HCT116 (cell line): ENCODE measurements around the gene DOCK2. TPM values are rescaled to one million over a fixed set of nuclear protein-coding genes. Genes with fewer than 3 reads are reported as not detected.

Source experiments
- ATAC-seq: fragments of 200-7000 bp; cut with Tn5 transposase; 2 replicates; pipeline ENCODE4 v1.9.1; 2020; ENCODE audit warnings: mild to moderate bottlenecking, moderate library complexity
- BruUV-seq: library from RNA; stranded (reverse); fragments of 400-500 nt; replicated peaks from 2 replicates; lab custom pipeline; 2021; lab: Mats Ljungman, UMichigan
- CTCF ChIA-PET: fragments of 300-600 bp; sonication (Branson Sonifier 250); formaldehyde crosslinking; loops from one replicate; lab custom pipeline; 2021; ENCODE audit warnings: antibody characterized with exemption; lab: Charles Lee
- POLR2A ChIA-PET: fragments of 300-600, 350-600 bp; sonication (Branson Sonifier 250); formaldehyde crosslinking; loops from one replicate; lab custom pipeline; 2021; ENCODE audit warnings: antibody characterized with exemption; lab: Charles Lee
- RAD21 ChIA-PET, 2 experiments: fragments of 300-600 bp; sonication (Branson Sonifier 250); formaldehyde crosslinking; loops; one replicate each; lab custom pipeline; 2023; ENCODE audit warnings: low total read pairs in 2 of 2; ENCODE audit not compliant: uncharacterized antibody in 2 of 2, unreplicated experiment in 2 of 2, low non-redundant PET in 1 of 2; lab: Charles Lee
- DNase-seq: peaks from one replicate; pipeline ENCODE4 v3.0.0-alpha.2; 2010; ENCODE audit warnings: low read depth, low spot score
- H2AFZ ChIP-seq: fragments of 200-600 bp; shearing (Covaris generic), sonication (generic); 2 replicates; pipeline ENCODE4 v1.6.1; 2017; ENCODE audit warnings: low read depth, mixed run types, mixed read lengths, antibody characterized with exemption, low read length; ENCODE audit not compliant: poor library complexity, severe bottlenecking
- H3K27ac ChIP-seq: 2 replicates; pipeline ENCODE4 v1.5.1; 2012; ENCODE audit warnings: low read depth, low read length
- H3K27me3 ChIP-seq: fragments of 200-600 bp; sonication (generic); 2 replicates; pipeline ENCODE4 v1.6.1; 2016; ENCODE audit warnings: mixed run types, low read length, mixed read lengths; ENCODE audit not compliant: insufficient read depth
- H3K36me3 ChIP-seq, 2 experiments: fragments of 200-500 bp in 1 of 2; fragments of 200-600 bp in 1 of 2; sonication (Bioruptor generic) in 1 of 2; sonication (generic) in 1 of 2; 2 replicates each; pipeline versions ENCODE4 v1.5.1 to v1.6.1; 2014 to 2016; ENCODE audit warnings: low read length in 2 of 2, inconsistent platforms in 1 of 2, mixed read lengths in 1 of 2, mixed run types in 1 of 2; ENCODE audit not compliant: insufficient read depth in 2 of 2, control insufficient read depth in 1 of 2
- H3K4me1 ChIP-seq, 2 experiments: fragments of 200-600 bp in 1 of 2; sonication (generic) in 1 of 2; 2 replicates each; pipeline versions ENCODE4 v1.5.1 to v1.6.1; 2012 to 2017; ENCODE audit warnings: low read length in 2 of 2, inconsistent platforms in 1 of 2, mild to moderate bottlenecking in 1 of 2, mixed read lengths in 1 of 2, mixed run types in 1 of 2, moderate library complexity in 1 of 2; ENCODE audit not compliant: insufficient read depth in 2 of 2, control insufficient read depth in 1 of 2
- H3K4me2 ChIP-seq: fragments of 200-600 bp; sonication (generic); 2 replicates; pipeline ENCODE4 v1.6.1; 2017; ENCODE audit warnings: mixed run types, low read length, mixed read lengths
- H3K4me3 ChIP-seq, 2 experiments: fragments of 200-600 bp in 1 of 2; sonication (generic) in 1 of 2; replicated peaks in 1 of 2; 2 replicates each; pipeline ENCODE4 v1.5.1; 2011 to 2016; ENCODE audit warnings: low read length in 2 of 2, control low read depth in 1 of 2, low read depth in 1 of 2, mild to moderate bottlenecking in 1 of 2, mixed read lengths in 1 of 2, mixed run types in 1 of 2
- H3K79me2 ChIP-seq: fragments of 200-600 bp; sonication (generic); 2 replicates; pipeline ENCODE4 v1.6.1; 2017; ENCODE audit warnings: mild to moderate bottlenecking, mixed run types, low read length, moderate library complexity, mixed read lengths; ENCODE audit not compliant: insufficient read depth
- H3K9ac ChIP-seq: fragments of 200-600 bp; sonication (generic); 2 replicates; pipeline ENCODE4 v1.6.1; 2016; ENCODE audit warnings: low read length, mixed read lengths
- H3K9me2 ChIP-seq: fragments of 200-600 bp; sonication (generic), shearing (Covaris generic); 2 replicates; pipeline ENCODE4 v1.6.1; 2017; ENCODE audit warnings: mixed run types, mild to moderate bottlenecking, moderate library complexity; ENCODE audit not compliant: insufficient read depth
- H3K9me3 ChIP-seq, 2 experiments: fragments of 200-500 bp in 1 of 2; fragments of 200-600 bp in 1 of 2; sonication (Bioruptor generic) in 1 of 2; sonication (generic) in 1 of 2; 2 replicates each; pipeline ENCODE4 v1.6.1; 2014 to 2017; ENCODE audit warnings: low read length in 2 of 2, mixed read lengths in 2 of 2, inconsistent platforms in 1 of 2, low read depth in 1 of 2, mild to moderate bottlenecking in 1 of 2, mixed run types in 1 of 2, moderate library complexity in 1 of 2; ENCODE audit not compliant: control insufficient read depth in 1 of 2, insufficient read depth in 1 of 2
- H4K20me1 ChIP-seq: fragments of 200-600 bp; sonication (generic), shearing (Covaris generic); 2 replicates; pipeline ENCODE4 v1.6.1; 2017; ENCODE audit warnings: mixed run types, mild to moderate bottlenecking, moderate library complexity; ENCODE audit not compliant: insufficient read depth
- CBX3 ChIP-seq: IDR thresholded peaks from 2 replicates; pipeline ENCODE4 v1.6.1; 2012; ENCODE audit warnings: low read depth
- CEBPB ChIP-seq: IDR thresholded peaks from 2 replicates; pipeline ENCODE4 v1.6.1; 2012; ENCODE audit warnings: low read depth
- EGR1 ChIP-seq: IDR thresholded peaks from 2 replicates; pipeline ENCODE4 v1.6.1; 2012; ENCODE audit warnings: low read depth
- ELF1 ChIP-seq: IDR thresholded peaks from 2 replicates; pipeline ENCODE4 v1.6.1; 2012; ENCODE audit warnings: low read depth, borderline replicate concordance
- EZH2 ChIP-seq: fragments of 200-600 bp; sonication (generic); IDR thresholded peaks from 2 replicates; pipeline ENCODE4 v1.6.1; 2017; ENCODE audit warnings: antibody characterized with exemption, mixed run types
- JUND ChIP-seq: IDR thresholded peaks from 2 replicates; pipeline ENCODE4 v1.6.1; 2012
- MAX ChIP-seq: IDR thresholded peaks from 2 replicates; pipeline ENCODE4 v1.6.1; 2012
- POLR2A ChIP-seq: IDR thresholded peaks from 2 replicates; pipeline ENCODE4 v1.7.0; 2011; ENCODE audit warnings: borderline replicate concordance; ENCODE audit not compliant: insufficient read depth, insufficient read length; ENCODE audit errors: extremely low read depth
- SIN3A ChIP-seq: IDR thresholded peaks from 2 replicates; pipeline ENCODE4 v1.6.1; 2012; ENCODE audit warnings: low read depth
- SP1 ChIP-seq: IDR thresholded peaks from 2 replicates; pipeline ENCODE4 v1.6.1; 2012; ENCODE audit warnings: low read depth
- SRF ChIP-seq: IDR thresholded peaks from 2 replicates; pipeline ENCODE4 v1.6.1; 2012; ENCODE audit warnings: low read depth
- YY1 ChIP-seq: IDR thresholded peaks from 2 replicates; pipeline ENCODE4 v1.6.1; 2011; ENCODE audit warnings: low read length, low read depth, moderate library complexity, mild to moderate bottlenecking; ENCODE audit not compliant: insufficient replicate concordance; ENCODE audit errors: extremely low read depth
- ZFX ChIP-seq: fragments of 450-650 bp; IDR thresholded peaks from 2 replicates; pipeline ENCODE4 v1.6.1; 2017
- ZNF274 ChIP-seq: fragments of 200-500 bp; sonication (Bioruptor generic); IDR thresholded peaks from 2 replicates; pipeline ENCODE4 v1.6.1; 2014; ENCODE audit warnings: mild to moderate bottlenecking, low read depth, low read length, inconsistent platforms
- intact Hi-C: fragments of 100-400 bp; cut with micrococcal nuclease; formaldehyde crosslinking; loops from 2 replicates; pipeline ENCODE4 v1.10.0; 2022
- total RNA-seq: library from RNA; stranded (reverse); gene quantifications from one replicate; pipeline ENCODE4 v1.2.1, GENCODE V29; 2021; ENCODE audit not compliant: unreplicated experiment
- TF ChIP-seq, protein P1 (sequence below): IDR thresholded peaks from 2 replicates; pipeline ENCODE4 v1.6.1; 2012; ENCODE audit warnings: low read depth
- TF ChIP-seq, protein P2 (sequence below): IDR thresholded peaks from 2 replicates; pipeline ENCODE4 v1.6.1; 2011; ENCODE audit warnings: mild to moderate bottlenecking, low read length, moderate library complexity; ENCODE audit not compliant: insufficient replicate concordance; ENCODE audit errors: extremely low read depth
- TF ChIP-seq, protein P3 (sequence below), 3 experiments: fragments of 200-600 bp in 1 of 3; sonication (generic) in 1 of 3; IDR thresholded peaks in 2 of 3; conservative IDR thresholded peaks in 1 of 3; 2 replicates each; pipeline ENCODE4 v1.5.1; 2012 to 2017; ENCODE audit warnings: low read depth in 2 of 3, low read length in 2 of 3, antibody characterized with exemption in 1 of 3, borderline replicate concordance in 1 of 3, control low read depth in 1 of 3, mild to moderate bottlenecking in 1 of 3, mixed read lengths in 1 of 3, mixed run types in 1 of 3, moderate library complexity in 1 of 3; ENCODE audit not compliant: insufficient read depth in 1 of 3
- TF ChIP-seq, protein P4 (sequence below): IDR thresholded peaks from 2 replicates; pipeline ENCODE4 v1.6.1; 2012

The DOCK2 gene
- total RNA-seq, 1 experiment from 2014 or later = 0.89 TPM

DNA sequence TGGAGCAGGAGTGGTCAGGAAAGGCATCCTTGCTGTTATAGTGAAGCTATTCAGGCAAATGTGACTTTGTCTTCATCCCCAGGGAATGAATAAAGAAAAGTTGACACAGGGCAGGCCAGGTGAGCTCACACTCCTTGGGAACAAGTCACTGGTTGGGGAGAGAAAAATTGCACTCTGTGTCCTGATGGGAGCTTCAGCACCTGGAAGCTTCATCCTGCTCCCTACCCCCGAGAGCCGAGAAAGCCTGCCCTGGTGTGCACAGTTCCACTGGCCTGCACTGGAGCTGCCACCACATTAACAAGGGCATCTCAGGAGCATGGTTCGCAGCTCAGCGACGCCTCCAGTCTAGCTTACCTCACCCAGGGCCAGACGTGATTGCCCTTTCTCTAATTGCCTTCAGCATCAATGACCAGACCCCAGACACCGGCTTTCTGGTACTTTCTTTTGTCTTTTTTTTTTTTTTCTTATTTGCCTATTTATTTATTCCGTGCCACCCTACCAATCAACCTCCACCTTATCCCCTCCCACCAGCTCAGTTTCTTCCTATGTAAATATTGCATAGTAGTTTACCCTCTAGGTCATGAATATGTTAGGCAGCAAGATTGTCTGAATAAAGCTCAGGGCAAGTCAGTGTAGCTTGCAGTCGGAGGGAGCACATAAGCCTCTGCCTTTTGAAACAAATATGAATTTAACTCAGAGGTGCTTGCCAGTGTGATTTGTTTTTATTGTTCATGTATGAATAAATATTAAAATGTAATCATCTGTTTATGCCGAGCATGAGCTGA, 87.4 kb downstream of the DOCK2 start:
- Histone ChIP-seq H3K79me2 (no peaks in the 10 kb centered on the region), H3K4me3 (no peak overlapping the region), H4K20me1 (no peaks in the 10 kb centered on the region), H3K27ac (no peak overlapping the region), H3K36me3 (no peaks in the 10 kb centered on the region), H3K27me3 (peaks cover 31% of the 10 kb centered on the region), H3K4me1 (no peaks in the 10 kb centered on the region), H3K9ac (no peak overlapping the region), H3K9me3 (no peaks in the 10 kb centered on the region), H3K9me2 (no peaks in the 10 kb centered on the region), H2AFZ (no peak overlapping the region), H3K4me2 (no peak overlapping the region)
- ATAC-seq (no peak), DNase-seq (no peak)
- BruUV-seq = no TSS peak
- intact Hi-C loops = no loop called here
- ChIA-PET CTCF (no interaction called here), POLR2A (no interaction called here), RAD21 (no interaction called here)
- TF ChIP-seq SRF (no peak), POLR2A (no peak), EGR1 (no peak), EZH2 (no peak), SIN3A (no peak), CBX3 (no peak), YY1 (no peak), CEBPB (no peak), MAX (no peak), JUND (no peak), ZFX (no peak), ELF1 (no peak), SP1 (no peak), ZNF274 (no peak)
- TF ChIP-seq, protein P1, sequence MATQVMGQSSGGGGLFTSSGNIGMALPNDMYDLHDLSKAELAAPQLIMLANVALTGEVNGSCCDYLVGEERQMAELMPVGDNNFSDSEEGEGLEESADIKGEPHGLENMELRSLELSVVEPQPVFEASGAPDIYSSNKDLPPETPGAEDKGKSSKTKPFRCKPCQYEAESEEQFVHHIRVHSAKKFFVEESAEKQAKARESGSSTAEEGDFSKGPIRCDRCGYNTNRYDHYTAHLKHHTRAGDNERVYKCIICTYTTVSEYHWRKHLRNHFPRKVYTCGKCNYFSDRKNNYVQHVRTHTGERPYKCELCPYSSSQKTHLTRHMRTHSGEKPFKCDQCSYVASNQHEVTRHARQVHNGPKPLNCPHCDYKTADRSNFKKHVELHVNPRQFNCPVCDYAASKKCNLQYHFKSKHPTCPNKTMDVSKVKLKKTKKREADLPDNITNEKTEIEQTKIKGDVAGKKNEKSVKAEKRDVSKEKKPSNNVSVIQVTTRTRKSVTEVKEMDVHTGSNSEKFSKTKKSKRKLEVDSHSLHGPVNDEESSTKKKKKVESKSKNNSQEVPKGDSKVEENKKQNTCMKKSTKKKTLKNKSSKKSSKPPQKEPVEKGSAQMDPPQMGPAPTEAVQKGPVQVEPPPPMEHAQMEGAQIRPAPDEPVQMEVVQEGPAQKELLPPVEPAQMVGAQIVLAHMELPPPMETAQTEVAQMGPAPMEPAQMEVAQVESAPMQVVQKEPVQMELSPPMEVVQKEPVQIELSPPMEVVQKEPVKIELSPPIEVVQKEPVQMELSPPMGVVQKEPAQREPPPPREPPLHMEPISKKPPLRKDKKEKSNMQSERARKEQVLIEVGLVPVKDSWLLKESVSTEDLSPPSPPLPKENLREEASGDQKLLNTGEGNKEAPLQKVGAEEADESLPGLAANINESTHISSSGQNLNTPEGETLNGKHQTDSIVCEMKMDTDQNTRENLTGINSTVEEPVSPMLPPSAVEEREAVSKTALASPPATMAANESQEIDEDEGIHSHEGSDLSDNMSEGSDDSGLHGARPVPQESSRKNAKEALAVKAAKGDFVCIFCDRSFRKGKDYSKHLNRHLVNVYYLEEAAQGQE = no peak
- TF ChIP-seq, protein P2, sequence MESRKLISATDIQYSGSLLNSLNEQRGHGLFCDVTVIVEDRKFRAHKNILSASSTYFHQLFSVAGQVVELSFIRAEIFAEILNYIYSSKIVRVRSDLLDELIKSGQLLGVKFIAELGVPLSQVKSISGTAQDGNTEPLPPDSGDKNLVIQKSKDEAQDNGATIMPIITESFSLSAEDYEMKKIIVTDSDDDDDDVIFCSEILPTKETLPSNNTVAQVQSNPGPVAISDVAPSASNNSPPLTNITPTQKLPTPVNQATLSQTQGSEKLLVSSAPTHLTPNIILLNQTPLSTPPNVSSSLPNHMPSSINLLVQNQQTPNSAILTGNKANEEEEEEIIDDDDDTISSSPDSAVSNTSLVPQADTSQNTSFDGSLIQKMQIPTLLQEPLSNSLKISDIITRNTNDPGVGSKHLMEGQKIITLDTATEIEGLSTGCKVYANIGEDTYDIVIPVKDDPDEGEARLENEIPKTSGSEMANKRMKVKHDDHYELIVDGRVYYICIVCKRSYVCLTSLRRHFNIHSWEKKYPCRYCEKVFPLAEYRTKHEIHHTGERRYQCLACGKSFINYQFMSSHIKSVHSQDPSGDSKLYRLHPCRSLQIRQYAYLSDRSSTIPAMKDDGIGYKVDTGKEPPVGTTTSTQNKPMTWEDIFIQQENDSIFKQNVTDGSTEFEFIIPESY = no peak
- TF ChIP-seq, protein P3, sequence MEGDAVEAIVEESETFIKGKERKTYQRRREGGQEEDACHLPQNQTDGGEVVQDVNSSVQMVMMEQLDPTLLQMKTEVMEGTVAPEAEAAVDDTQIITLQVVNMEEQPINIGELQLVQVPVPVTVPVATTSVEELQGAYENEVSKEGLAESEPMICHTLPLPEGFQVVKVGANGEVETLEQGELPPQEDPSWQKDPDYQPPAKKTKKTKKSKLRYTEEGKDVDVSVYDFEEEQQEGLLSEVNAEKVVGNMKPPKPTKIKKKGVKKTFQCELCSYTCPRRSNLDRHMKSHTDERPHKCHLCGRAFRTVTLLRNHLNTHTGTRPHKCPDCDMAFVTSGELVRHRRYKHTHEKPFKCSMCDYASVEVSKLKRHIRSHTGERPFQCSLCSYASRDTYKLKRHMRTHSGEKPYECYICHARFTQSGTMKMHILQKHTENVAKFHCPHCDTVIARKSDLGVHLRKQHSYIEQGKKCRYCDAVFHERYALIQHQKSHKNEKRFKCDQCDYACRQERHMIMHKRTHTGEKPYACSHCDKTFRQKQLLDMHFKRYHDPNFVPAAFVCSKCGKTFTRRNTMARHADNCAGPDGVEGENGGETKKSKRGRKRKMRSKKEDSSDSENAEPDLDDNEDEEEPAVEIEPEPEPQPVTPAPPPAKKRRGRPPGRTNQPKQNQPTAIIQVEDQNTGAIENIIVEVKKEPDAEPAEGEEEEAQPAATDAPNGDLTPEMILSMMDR (IDR thresholded peaks at IDR 0.05 in 2 of 3, conservative IDR thresholded peaks at IDR 0.05 in 1 of 3; ENCODE audit: borderline replicate concordance in 1 of 3, insufficient read depth in 1 of 3, low read depth in 2 of 3, low read length in 2 of 3) = no peak
- TF ChIP-seq, protein P4, sequence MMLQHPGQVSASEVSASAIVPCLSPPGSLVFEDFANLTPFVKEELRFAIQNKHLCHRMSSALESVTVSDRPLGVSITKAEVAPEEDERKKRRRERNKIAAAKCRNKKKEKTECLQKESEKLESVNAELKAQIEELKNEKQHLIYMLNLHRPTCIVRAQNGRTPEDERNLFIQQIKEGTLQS = no peak
